GM21390 (cell line): Measurements from ENCODE around the gene SMC4.

Experiments used
- ATAC-seq: cut with Tn5 transposase; IDR thresholded peaks from one replicate; pipeline ENCODE4 v1.9.1; 2021; ENCODE audit not compliant: unreplicated experiment

The SMC4 gene

GRCh38 chr3:160474416-160474838 lies 75.0 kb downstream of the SMC4 start:
- no peak for ATAC-seq

- no peak for ATAC-seq
Measured at GRCh38 chr3:160475153-160475552, 75.7 kb downstream of the SMC4 start.

DNA sequence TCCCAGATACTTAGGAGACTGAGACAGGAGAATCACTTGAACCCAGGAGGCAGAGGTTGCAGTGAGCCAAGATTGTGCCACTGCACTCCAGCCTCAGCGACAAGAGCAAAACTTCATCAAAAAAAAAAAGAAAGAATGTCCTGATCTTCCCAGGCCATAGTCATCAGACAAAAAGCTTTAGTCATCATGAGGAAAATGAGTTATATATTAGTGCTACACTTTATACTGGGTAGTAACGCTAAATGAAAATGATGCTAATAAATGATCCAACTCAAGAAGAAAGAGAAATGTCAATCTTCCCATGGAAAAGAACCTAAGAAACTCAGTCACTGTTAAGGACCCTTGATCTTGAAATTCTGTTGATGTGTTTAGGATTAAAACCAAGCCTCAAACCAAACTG lies 76.4 kb downstream of the SMC4 start:
- ATAC-seq = no peak

DNA sequence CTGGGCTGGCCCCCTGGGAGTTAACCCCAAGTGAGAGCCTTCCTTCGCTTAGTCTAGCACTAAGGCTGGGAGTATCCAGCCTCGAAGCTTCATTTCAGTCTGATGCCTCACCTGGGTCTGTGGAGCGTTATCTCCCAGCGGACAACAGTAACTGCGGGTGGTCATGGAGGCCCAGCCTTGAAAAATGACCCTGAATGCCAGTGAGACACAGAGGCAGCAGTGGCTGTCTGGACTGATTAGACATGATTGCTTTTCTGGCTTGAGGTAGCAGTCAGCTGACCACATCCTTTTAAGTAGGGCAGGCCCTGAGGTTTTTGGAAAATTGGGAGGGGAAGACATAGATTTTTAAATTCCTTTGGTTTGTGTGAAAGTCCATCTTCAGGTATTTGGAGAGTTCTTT lies 78.3 kb downstream of the SMC4 start:
- no peak for ATAC-seq

GRCh38 chr3:160478338-160478737 lies 78.9 kb downstream of the SMC4 start:
- ATAC-seq = no peak

DNA sequence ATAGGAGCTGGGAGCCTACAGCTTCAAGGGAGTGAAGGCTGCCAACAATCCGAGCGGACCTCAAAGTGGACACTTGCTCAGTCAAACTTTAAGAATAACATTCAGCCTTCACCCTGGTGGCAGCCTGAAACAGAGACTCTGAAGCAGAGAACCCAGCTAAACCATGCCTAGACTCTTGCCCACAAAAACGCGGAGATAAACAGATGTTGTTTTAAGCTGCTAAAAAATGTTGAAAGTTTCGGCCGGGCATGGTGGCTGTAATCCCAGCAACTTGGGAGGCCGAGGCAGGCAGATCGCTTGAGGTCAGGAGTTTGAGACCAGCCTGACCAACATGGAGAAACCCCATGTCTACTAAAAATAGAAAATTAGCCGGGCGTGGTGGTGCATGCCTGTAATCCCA lies 79.9 kb downstream of the SMC4 start:
- ATAC-seq = no peak

DNA sequence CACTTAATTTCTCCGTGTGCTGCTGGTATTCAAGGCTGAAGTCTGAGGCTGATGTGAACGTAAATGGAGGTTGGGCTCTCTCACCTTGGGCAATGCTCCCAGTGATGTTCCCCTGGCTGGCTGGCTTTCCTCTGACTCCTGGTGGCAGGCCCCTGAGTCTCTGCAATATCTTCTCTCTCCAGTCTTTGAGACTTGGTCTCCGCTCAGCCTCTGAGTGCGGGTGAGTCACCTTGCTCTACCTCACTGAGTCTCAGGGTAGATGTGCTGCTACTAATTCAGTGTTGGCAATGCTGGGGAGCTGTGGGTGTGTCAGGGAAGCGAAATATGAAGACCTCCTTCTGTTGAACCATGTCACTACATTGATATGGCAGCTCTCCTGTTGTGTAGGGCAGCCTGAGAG lies 81.5 kb downstream of the SMC4 start:
- ATAC-seq = no peak

DNA sequence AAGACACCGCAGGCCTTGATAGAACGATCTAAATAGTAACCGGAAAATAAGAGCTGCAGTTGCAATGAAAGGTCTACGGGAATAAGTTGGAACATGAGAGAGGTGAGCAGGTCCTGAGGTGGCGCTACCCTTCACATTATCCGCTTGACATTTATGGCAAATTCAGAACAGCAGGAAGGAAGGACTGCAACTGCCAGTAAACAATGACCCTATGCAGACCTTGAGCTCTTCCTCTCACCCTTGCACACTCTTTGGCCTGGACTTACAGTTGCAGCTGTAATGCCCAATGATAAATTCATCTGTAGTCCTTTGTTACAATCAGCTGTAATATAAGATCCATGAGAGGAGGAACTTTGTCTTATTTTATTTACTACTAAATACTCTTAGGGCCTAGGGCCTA lies 82.4 kb downstream of the SMC4 start:
- ATAC-seq = no peak

GRCh38 chr3:160482796-160483195 lies 83.3 kb downstream of the SMC4 start:
- no peak for ATAC-seq
